Dermis blood vessel endothelial cell (primary cell): Measurements from ENCODE around the gene RAB6A. TPM values are rescaled to one million over a fixed set of nuclear protein-coding genes. Genes with fewer than 3 reads are reported as not detected.
A peak's percentile ranks its signal among the peaks of the same experiment; 100 is the strongest.
"Not testable (repeated sequence)": the region's sequence is repeated elsewhere in the genome, so short reads cannot be mapped to it uniquely, and the experiment has no call there.

Source experiments
- DNase-seq: peaks from one replicate; pipeline ENCODE4 v3.0.0; 2010
- total RNA-seq: library from RNA; depleted of rRNA; stranded (reverse); fragments of >200 nt; gene quantifications from 2 replicates; pipeline ENCODE4 v1.2.3, GENCODE V29; 2014

The RAB6A gene
- total RNA-seq = 145 and 175 TPM in 2 replicates

DNA sequence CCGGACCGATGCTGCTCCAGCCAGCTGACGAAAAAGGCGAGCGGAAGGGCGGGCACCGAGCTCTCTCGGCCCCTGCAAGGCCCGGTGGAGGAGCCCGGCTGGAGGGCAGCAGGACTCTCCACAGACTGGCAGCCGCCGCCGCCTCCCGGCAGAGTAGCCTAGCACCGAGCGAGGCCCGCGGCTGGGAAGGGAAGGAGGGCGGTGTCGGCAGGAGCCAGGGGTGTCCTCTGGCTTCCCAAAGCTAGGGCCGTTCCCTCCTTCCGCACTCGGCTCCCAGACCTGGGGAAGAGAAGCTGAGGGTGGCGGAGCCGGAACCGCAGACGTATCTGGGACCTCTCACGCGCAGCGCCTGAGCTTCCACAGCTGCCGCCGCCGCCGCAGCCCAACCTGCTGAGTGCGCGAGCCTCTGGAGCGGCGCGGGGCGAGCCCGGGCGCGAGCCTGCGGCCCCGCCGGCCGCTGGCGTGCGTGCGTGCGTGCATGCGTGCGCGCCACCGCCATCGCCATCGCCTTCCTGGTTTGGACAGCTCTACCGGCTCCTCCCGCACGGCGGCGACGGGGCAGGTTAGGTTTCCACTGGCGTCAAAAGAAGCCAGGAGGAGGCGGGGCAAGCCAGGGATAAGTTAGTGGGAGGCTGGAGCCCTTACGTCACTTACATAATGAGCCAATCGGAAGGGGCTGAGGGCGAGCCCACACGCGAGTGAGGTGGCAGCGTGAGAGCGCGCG is at the start of gene RAB6A:
Gene RAB6A, minus strand, starts transcription at position 396 of the 724 bp plus-strand sequence. CDS start 439 bp downstream, outside the sequence.
- DNase-seq = peak; percentile 100

DNA sequence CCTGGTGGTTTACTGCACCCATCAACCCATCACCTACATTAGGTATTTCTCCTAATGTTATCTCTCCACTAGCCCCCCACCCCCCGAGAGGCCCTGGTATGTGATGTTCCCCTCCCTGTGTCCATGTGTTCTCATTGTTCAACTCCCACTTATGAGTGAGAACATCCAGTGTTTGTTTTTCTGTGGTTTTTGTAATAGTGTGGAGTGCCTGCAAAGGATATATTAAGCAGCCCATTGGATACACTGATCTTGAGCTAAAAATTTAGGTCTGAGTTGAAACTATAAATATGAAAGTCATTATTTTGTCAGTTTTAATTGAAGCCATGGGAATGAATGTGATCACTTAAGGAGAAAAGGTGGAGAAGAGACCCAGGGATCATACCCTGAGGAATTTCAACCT is 49.8 kb upstream of the RAB6A start:
- no peak for DNase-seq

DNA sequence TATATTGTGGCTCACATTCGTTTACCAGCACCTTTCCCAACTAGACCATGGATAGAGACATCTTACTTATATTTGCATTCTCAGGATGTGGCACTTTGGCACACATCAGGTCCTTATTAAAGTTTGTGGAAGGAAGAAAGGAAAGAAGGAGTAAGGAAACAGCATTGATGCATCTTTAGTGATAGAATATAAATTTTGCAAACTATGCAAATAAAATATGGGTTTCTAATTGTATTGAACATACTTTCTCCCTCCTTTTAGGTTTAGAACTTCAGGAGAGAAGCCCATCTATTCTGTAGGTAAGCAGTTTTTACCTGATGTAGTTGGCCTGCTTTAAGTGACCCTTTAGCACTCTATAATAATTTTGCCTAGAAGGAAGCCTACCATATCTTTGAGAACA is 47.2 kb upstream of the RAB6A start:
- DNase-seq = no peak

- no peak for DNase-seq
Observed at GRCh38 chr11:73804712-73805111, 43.8 kb upstream of the RAB6A start.

GRCh38 chr11:73801136-73801535 is 40.3 kb upstream of the RAB6A start:
- no peak for DNase-seq

- no peak for DNase-seq
Observed at GRCh38 chr11:73800276-73800806, 39.5 kb upstream of the RAB6A start.

DNA sequence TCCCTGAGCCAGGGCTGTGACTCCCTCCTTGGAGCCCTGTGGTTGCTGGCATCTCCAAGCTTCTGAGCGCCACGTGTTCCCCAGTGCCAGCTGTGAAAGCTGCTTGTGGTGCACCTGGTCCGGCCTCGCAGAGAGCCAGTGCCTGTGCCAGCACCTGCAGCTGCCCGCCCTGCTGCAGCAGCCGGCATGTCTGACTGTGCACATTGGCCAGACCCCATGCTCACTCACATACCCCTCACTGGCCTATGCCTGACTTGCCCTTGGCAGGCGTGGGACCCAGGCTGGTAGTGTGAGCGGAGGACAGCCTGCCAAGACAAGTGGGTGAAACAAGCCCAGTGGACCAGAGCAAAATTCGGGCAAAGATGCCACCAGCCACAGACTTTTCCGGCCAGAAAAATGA is 36.6 kb upstream of the RAB6A start:
- DNase-seq = no peak

GRCh38 chr11:73795925-73796632 is 35.2 kb upstream of the RAB6A start:
- no peak for DNase-seq

DNA sequence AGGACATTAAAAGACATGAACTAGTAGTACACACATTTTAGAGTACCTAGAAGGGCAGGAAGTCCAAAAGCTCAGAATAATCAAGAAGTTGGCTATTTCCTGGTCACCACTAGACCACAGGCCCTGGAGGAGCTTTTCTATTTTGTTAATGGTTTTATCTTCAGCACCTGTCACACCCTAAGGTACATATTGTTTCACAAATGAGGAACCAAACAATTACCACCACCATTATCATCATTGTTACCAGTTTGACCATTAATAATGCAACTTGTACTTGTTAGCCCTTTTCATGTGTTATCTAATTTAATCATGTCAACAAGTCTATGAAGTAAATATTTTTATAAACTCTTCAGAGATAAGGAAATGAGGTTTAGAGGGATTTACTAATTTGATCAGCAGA is 31.7 kb upstream of the RAB6A start:
- no peak for DNase-seq

GRCh38 chr11:73789279-73789670 is 28.4 kb upstream of the RAB6A start:
- DNase-seq = no peak

GRCh38 chr11:73787643-73788558 is 27.0 kb upstream of the RAB6A start, which contains the start of gene MRPL48:
TSS of gene MRPL48 (plus strand) at chr11:73787874. CDS start at chr11:73787972, 98 bp downstream.
- DNase-seq = peak; percentile 91

GRCh38 chr11:73787051-73787642 is 26.3 kb upstream of the RAB6A start:
- no peak for DNase-seq

DNA sequence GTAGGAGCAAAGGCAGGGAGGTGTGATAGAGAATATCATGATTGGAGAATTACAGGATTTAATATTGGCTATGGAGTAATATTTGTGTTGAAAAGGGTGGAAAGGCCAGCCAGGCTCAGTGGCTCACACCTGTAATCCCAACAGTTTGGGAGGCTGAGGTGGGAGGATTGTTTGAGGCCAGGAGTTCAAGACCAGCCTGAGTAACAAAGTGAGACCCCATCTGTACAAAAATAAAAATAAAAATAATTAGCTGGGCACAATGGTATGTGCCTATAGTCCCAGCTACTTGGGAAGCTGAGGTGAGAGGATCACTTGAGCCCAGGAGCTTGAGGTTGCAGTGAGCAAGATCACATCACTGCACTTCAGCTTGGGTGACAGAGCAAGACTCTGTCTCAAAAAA is 24.6 kb upstream of the RAB6A start:
- DNase-seq = not testable (repeated sequence)

DNA sequence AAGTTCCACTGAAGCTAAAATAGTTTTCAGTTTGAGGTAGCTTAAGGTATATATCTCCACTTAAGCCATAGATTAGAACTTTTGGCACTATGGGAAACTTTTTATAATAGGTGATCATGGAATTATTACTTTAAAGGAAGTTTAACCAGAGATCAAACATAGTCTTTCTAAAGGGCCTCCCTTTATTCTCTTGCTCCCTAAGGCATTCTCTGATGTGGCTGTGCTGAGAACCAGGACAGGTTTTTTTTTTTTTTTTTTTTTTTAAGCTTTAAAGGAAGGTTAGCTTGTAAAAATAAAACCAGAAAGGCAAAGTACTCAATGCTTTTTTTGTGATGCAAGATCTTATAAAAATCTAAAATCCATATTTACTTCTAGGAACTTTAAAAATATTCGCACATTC is 23.9 kb upstream of the RAB6A start:
- no peak for DNase-seq

DNA sequence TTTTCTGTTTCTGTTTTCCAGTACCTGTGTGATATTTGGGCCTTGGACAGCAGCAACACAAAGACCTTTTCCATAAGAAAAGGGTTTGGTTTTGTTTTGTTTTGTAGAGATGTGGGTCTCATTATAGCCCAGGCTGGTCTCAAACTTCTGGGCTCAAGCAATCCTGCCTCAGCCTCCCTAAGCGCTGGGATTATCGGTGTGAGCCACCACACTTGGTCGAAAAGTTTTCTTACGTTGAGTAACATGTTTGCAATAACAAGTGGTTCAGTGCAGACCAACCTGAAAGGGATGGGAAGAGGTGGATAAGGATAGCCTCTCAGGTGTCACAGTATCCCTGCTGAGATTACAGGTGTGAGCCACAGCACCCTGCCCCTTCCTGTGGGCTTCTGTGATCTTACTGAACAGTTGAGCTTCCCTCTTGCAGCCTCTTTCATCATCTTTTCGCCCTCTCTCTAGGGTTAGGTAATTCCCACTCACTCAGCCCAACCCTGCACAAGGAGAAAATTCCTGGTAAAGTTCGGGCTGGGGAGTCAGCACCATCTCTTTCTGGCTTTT is 23.3 kb upstream of the RAB6A start:
- DNase-seq = no peak

DNA sequence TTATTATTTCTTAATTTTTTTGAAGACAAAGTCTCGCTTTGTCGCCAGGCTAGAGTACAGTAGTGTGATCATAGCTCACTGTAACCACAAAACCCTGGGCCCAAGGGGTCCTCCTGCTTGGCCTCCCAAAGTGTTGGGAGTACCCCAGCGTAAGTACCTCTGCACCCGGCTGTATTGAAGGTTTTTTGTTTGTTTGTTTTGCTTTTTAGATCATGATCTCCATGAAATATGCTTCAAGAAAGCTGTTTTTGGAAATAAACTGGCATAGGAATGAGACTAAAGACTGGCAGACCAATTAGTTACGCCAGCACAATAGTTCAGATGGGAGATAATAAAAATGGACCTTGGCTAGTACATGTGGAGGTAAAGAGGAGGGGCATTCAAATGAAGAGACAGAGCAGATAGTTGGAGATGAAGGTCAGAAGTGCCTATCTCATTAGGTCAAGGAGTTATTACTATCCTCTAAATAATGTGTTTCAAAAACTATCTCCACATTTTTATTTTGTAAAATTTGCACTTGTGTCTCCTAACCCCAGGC is 22.7 kb upstream of the RAB6A start:
- no peak for DNase-seq

DNA sequence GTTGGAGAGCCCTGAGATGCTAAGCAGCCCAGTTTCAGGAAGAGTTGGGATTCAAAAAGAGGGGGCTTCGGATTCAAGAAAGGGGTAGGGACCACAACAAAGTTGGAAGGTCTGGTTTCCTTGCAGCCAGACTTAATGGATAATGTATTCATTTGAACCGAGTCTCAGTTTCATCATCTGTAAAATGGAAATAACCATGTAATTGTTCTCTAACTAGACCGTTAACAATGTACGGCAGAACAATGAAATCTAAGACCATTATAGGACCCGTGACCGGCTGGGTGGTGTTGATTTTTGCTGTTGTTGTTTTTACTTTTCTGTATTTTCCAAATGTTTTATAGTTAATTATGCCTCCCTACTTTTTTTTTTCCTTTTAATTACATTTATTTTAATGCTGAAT is 20.4 kb upstream of the RAB6A start:
- no peak for DNase-seq

DNA sequence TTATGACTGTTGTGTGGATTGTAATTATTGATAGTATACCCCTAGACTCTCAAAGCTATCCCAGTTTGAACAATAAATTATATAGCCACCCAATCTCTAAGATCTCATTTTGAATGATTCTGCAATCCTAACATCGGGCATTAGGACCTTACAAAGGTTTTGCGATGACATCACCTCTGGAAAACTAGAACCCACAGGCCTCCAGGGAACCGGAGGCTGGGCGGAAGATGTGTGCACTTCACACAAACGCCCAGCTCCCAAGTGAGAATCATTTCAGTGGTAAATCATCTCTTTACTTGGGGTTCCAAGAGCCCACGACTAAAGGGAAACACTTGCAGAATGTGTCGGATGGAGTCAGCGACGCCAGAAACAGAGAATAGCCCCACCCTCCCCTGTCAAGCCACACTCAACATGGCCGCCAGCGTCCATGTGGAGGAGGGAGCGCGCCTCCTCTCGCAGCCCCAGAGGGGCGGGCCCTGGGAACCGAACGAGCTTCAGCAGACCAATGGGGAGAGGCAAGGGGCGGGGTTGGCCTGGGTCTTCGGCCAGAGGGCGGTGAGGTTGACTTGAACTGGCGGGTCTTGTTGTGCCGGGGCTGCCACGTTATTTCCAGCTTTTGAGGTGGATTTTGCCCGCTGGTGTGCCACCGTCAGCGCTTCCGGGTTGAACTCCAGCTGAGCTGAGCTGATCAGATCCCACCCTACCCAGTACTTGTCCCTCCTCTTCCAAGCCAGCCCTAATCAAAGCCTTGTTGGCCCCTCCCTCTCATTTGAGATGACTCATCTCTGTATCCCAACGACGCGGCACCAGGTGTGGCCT is 18.4 kb upstream of the RAB6A start:
- DNase-seq = peak; percentile 99

DNA sequence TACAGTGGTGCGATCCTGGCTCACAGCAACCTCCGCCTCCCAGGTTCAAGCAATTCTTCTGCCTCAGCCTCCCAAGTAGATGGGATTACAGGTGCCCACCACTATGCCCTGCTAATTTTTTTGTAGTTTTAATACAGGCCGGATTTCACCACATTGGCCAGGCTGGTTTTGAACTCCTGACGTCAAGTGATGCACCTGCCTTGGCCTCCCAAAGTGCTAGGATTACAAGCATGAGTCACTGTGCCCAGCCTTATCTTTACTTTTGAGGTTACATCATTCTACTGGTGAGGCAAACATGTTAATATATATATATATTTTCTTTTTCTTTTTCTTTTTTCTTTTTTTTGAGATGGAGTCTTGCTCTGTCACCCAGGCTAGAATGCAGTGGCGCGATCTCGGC is 9.9 kb upstream of the RAB6A start:
- not testable (repeated sequence) for DNase-seq

- DNase-seq = no peak
Observed at GRCh38 chr11:73766763-73767162, 5.9 kb upstream of the RAB6A start.

GRCh38 chr11:73762732-73763131 is 1.9 kb upstream of the RAB6A start:
- DNase-seq = no peak
